ENCODE results near the gene EFTUD2. TPM values are rescaled to one million over a fixed set of nuclear protein-coding genes. Genes with fewer than 3 reads are reported as not detected.

Gene EFTUD2
- total RNA-seq, 1 donor from 2014 or later: 102 TPM

DNA sequence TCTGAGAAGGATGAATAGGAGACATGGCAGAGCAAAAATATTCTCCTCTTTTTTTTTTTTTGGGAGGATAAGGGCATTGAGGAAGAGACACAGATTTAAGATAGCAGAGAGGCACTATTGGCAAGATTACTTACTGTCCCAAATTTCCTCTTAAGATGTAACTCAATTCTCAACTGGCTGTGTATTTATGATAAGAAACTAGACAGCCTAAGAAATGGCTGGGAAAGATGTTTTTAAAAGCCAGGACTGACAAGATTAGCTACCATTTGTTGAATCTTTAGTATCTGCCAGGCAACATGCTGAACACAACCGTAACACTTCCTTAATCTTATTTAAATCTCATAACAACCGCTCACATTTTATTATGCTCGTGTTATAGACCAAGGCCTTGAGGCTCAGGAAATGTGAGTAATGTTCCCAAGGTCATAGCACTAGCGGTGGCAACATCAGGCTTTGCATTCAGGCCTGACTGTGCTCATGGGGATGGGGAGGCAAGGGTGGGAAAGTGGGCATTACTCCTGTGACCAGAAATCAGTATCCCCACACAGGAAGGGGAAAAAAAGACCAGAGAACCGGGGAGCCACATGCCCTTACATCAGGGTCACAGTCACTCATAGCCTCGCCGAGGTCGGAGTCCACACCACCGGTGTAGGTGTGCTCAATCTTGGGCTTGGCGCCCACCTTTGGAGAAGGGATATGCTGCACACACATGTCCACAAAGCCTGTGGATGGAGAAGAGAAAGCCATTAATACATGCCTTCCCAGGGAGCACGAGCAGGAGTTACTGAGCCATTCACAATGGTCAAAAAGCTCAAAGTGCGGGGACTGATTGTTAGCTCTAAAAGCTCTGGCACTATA is 36.0 kb downstream of the EFTUD2 start:
- H3K9me3 Mint-ChIP-seq (ENCODE audit: unreplicated experiment): no peaks in the 10 kb centered on the region
- no peaks in the 10 kb centered on the region for H3K4me1 Mint-ChIP-seq (ENCODE audit: low read depth, unreplicated experiment)
- DNase-seq: no peak
- TF ChIP-seq, protein P1, sequence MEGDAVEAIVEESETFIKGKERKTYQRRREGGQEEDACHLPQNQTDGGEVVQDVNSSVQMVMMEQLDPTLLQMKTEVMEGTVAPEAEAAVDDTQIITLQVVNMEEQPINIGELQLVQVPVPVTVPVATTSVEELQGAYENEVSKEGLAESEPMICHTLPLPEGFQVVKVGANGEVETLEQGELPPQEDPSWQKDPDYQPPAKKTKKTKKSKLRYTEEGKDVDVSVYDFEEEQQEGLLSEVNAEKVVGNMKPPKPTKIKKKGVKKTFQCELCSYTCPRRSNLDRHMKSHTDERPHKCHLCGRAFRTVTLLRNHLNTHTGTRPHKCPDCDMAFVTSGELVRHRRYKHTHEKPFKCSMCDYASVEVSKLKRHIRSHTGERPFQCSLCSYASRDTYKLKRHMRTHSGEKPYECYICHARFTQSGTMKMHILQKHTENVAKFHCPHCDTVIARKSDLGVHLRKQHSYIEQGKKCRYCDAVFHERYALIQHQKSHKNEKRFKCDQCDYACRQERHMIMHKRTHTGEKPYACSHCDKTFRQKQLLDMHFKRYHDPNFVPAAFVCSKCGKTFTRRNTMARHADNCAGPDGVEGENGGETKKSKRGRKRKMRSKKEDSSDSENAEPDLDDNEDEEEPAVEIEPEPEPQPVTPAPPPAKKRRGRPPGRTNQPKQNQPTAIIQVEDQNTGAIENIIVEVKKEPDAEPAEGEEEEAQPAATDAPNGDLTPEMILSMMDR (IDR thresholded peaks at IDR 0.05; ENCODE audit: partially characterized antibody, unreplicated experiment): no peak
- H3K27me3 Mint-ChIP-seq (ENCODE audit: unreplicated experiment): peaks cover 2% of the 10 kb centered on the region
- no peaks in the 10 kb centered on the region for H3K36me3 Mint-ChIP-seq (ENCODE audit: unreplicated experiment)
- H3K4me3 Mint-ChIP-seq (ENCODE audit: unreplicated experiment): no peak overlapping the region
- no peak overlapping the region for H3K27ac Mint-ChIP-seq (ENCODE audit: unreplicated experiment)

DNA sequence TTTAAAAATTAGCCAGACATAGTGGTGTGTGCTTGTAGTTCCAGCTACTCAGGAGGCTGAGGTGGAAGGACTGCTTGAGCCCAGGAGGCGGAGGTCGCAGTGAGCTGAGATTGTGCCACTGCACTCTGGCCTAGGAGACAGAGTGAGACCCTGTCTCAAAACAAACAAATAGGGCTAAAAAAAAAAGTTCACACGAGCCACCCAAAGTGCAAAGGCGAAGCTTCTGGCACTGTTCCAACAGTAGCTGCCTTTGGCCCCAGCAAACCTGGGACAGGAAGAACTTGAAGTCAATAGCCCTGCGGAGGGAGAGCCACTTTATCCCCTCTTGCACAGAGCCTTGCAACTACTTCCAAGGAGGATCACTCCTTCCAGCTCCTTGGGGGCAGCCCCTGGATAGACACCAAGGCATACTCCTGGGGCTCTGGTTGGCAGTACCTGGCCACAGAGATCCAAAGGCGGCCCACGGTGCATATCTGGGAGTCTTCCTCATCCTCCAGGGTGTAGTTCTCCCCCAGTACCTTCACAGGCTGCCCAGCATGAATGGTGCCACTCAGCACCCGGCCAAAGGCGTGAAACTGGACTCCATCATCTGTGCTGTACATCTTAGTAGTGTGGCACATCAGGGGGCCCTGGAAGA is 36.8 kb downstream of the EFTUD2 start:
- Mint-ChIP-seq H3K27me3 (ENCODE audit: unreplicated experiment) (peaks cover 2% of the 10 kb centered on the region), H3K36me3 (ENCODE audit: unreplicated experiment) (no peaks in the 10 kb centered on the region), H3K4me3 (ENCODE audit: unreplicated experiment) (no peak overlapping the region), H3K4me1 (ENCODE audit: low read depth, unreplicated experiment) (no peaks in the 10 kb centered on the region), H3K9me3 (ENCODE audit: unreplicated experiment) (no peaks in the 10 kb centered on the region), H3K27ac (ENCODE audit: unreplicated experiment) (no peak overlapping the region)
- no peak for DNase-seq
- TF ChIP-seq, protein P1 (IDR thresholded peaks at IDR 0.05; ENCODE audit: partially characterized antibody, unreplicated experiment): no peak

DNA sequence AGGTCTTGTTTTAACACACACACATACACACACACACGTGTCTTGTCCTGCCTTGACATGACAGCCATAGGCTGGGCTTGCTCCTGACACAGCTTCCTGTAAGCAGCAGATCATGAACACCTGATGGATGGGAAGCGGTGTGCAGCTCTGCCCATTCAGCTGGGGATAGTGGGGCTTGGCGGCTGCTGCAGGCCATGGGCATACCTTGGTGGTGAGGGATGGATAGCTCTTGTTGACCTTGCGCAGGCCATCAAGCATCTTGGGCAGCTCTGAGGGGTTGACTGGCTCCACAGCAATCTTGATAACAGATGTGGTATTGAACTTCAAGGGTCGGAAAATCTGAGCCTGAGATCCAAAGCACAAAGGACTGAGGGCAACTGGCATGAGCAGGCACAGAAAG is 39.5 kb downstream of the EFTUD2 start:
- no peak for DNase-seq
- Mint-ChIP-seq H3K36me3 (ENCODE audit: unreplicated experiment) (peaks cover 7% of the 10 kb centered on the region), H3K4me3 (ENCODE audit: unreplicated experiment) (no peak overlapping the region), H3K27ac (ENCODE audit: unreplicated experiment) (no peak overlapping the region), H3K9me3 (ENCODE audit: unreplicated experiment) (no peaks in the 10 kb centered on the region), H3K4me1 (ENCODE audit: low read depth, unreplicated experiment) (peaks cover 6% of the 10 kb centered on the region), H3K27me3 (ENCODE audit: unreplicated experiment) (peaks cover 2% of the 10 kb centered on the region)
- TF ChIP-seq, protein P1 (IDR thresholded peaks at IDR 0.05; ENCODE audit: partially characterized antibody, unreplicated experiment): no peak

DNA sequence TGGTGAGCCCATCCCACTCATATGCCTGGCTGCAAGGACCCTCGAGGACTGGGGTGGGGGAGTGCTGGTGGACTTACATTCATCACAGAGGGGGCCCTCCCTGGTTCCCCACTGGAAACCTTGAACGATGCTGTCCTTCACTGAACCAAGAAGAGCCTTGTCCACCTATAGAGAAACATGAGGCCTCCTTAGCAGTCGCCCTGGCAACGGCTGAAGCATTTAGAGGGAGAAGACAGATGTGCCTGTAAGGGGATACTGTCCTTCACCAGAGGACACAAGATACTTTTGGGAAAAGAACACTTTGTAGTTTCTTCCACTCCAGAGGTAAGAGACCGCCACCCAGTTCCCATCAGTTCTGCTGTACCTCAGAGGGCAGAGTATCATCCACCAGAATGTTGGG is 45.1 kb downstream of the EFTUD2 start:
- DNase-seq: no peak
- TF ChIP-seq, protein P1 (IDR thresholded peaks at IDR 0.05; ENCODE audit: partially characterized antibody, unreplicated experiment): no peak
- Mint-ChIP-seq H3K36me3 (ENCODE audit: unreplicated experiment) (peaks cover 14% of the 10 kb centered on the region), H3K27me3 (ENCODE audit: unreplicated experiment) (peaks cover 6% of the 10 kb centered on the region), H3K9me3 (ENCODE audit: unreplicated experiment) (no peaks in the 10 kb centered on the region), H3K27ac (ENCODE audit: unreplicated experiment) (no peak overlapping the region), H3K4me3 (ENCODE audit: unreplicated experiment) (no peak overlapping the region), H3K4me1 (ENCODE audit: low read depth, unreplicated experiment) (peaks cover 19% of the 10 kb centered on the region)

DNA sequence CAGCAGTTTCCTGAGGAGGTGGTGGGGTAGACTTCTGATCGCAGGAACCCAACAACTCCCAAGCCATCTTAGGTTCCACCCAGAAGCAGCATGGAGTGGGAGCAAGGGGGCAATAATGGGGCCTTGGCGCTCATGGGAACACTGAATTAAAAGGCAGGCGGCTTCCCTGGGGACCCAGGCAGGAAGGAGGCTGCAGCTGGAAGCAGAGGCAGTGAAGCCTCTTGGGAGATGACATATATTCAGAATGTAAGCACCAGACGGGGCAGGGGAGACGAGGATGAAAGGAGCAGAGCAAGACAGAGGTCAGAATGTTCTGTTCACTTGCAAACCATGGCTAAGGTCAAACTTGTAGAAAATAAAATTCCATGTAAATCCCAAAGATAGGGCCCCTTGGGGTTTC is 48.6 kb downstream of the EFTUD2 start:
- Mint-ChIP-seq H3K9me3 (ENCODE audit: unreplicated experiment) (peaks cover 4% of the 10 kb centered on the region), H3K4me1 (ENCODE audit: low read depth, unreplicated experiment) (peaks cover 28% of the 10 kb centered on the region), H3K27ac (ENCODE audit: unreplicated experiment) (no peak overlapping the region), H3K27me3 (ENCODE audit: unreplicated experiment) (peaks cover 10% of the 10 kb centered on the region), H3K4me3 (ENCODE audit: unreplicated experiment) (no peak overlapping the region), H3K36me3 (ENCODE audit: unreplicated experiment) (peaks cover 10% of the 10 kb centered on the region)
- TF ChIP-seq, protein P1 (IDR thresholded peaks at IDR 0.05; ENCODE audit: partially characterized antibody, unreplicated experiment): no peak
- peak; percentile 35 for DNase-seq
